Fibroblast of skin of right biceps (primary cell): Measurements from ENCODE around the gene FAM107B.
"Not testable (repeated sequence)": the region's sequence is repeated elsewhere in the genome, so short reads cannot be mapped to it uniquely, and the experiment has no call there.

ENCODE experiments used
- DNase-seq: peaks from one replicate; pipeline ENCODE4 v3.0.0-alpha.2; 2013

Gene FAM107B

DNA sequence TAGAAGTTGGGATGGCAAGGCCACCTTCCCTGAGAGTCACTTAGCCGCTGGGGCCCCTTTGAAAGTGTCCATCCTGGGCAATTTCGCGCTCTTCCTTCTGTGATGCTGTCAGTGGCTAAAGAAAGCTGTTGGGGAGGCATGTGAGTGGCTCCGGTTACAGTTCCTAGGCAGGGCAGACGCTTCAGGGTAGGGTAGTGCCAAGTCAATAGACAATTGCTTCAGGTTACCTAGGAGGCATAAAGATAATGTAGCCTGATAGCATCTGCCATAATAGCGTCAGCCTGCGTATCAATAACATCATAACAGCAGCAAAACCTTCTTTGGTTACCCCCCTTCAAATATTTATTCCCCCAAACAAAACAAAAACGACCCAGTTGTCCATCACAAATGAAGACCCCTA is at the start of gene FAM107B:
Gene FAM107B, minus strand, starts transcription at position 101 of the 400 bp plus-strand sequence. CDS start 234 bp downstream, outside the sequence.
- DNase-seq, result no peak

DNA sequence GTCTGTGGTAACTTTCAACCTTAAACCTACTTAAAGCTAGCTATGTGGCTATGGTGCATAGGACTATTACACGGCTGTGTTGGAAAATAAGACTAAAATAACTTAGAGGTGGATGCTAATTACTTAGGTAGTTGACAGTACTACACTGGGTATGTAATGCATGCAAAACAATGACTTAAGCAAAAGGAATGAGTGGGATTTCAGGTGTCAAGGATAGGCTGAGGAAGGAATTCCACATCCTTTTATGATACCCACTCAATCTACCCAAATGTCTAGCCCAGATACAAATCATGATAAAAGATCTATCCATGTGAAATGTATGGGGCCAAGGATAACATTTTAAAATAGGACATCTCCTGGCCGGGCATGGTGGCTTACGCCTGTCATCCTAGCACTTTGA is 49.3 kb upstream of the FAM107B start:
- DNase-seq, result no peak

DNA sequence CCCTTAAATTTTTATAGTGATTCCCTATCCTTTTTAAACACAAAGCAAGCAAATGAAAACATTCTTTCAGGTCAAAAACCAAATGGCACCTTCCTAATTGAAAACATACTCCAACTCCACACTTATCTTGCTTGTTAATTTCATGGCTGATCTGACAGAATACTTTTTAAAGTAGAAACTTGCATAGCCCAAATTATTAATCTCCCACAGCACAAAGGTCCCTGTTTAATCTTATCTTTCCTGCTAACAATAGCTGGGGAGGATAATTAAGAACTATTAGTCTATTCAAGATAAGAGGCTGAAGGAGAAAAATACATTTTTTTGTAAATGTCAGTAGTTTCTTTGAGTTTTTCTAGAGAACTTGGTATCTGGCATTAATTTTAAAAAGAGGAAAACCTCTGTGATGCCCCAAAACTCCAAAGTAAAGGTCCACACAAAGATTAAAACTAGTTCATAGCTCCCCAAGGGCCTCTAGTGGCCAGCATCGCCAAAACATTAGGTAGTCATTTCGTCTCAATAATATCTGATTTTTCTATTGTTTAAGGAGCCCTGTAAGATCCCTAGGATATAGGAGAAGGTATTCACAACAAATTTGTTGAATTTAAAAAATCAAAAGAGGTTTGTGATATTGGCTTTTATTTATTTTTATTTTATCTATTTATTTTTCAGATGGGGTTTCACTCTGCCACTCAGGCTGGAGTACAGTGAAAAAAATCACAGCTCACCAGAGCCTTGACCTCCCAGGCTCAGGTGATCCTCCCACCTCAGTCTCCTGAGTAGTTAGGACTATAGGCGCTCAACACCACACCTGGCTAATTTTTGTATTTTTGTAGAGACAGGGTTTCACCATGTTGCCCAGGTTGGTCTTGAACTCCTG is 48.4 kb upstream of the FAM107B start:
- peak; percentile 44 for DNase-seq

DNA sequence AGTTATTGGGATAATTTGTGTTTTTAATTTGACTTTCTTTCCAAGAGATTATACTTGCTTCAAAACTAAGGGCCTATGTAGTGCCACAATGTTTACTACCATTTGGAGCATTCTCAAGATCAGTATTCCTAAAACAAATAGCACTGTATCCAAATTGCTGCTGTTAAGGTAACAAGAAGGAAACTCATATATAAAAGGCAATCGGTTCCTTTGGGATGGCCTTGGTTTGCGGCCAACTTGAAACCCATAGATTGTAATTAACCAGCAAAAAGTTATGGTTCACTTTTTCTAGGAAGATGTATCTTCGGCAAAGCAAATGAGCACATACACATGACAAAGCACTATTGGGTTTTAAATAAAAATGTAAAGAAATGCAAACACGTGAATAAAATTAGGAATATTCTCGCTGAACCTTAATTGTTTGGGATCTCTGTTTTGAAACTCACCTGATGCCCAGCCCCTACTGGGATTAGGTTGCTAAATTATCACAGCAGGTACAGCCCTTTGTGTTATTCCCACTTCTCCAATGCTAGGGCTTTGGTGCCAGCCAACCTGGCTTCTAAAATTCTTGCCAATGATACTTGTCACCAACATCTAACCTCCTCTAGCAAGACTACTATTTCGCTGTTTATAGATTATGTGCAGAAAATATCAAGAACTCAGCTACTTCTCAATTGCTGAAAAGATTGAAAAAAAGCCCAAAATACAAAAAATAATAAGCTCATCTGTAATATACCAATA is 47.1 kb upstream of the FAM107B start:
- no peak for DNase-seq

DNA sequence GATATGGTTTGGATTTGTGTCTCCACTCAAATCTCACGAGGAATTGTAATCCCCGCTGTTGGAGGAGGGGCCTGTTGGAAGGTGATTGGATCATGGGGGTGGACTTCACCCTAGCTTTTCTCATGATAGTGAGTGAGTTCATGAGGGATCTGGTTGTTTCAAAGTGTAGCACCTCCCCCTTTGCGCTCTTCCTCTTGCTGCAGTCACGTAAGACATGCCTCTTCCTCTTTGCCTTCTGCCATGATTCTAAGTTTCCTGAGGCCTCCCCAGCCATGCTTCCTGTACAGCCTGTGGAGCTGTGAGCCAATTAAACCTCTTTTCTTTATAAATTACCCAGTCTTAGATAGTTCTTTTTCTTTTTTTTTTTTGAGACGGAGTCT is 46.1 kb upstream of the FAM107B start:
- DNase-seq, result no peak

DNA sequence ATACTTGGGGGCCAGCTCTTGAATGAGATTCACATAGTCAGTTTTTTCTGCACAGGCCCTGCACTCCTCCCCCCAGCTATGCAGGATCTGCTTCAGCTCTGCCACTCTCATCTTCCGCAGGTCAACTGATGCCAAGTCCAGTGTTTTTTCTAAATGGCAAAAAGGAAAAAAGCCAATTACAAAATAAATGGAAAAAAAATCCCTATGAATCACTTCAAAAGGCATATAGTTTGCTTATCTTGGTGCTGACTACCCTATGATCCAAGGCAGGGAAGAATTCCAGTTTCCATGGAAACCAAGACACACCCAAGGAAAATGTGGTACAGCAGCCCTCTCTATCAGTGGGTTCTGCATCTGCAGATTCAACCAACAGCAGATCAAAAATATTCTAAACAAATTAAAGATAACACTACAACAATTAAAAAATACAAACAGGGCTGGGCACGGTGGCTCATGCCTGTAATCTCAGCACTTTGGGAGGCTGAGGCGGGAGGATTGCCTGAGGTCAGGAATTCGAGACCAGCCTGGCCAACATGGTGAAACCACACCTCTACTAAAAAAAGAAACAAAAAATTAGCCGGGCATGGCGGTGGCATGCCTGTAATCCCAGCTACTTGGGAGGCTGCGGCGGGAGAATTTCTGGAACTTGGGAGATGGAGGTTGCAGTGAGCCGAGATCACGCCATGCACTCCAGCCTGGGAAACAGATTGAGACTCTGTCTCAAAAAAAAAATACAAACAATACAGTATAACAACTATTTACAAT is 45.5 kb upstream of the FAM107B start:
- DNase-seq, result peak; percentile 77

DNA sequence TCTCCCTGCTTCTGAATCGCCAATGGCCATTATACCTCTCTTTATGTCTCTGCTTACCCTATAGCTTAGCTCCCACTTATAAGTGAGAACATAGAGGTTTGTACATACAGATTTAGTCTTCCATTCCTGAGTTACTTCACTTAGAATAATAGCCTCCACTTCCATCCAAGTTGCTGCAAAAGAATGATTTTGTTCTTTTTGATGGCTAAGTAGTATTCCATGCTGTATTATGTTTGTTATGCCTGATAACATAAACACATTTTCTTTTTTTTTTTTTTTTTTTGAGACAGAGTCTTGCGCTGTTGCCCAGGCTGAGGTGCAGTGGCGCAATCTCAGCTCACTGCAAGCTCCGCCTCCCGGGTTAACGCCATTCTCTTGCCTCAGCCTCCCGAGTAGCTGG is 42.0 kb upstream of the FAM107B start:
- not testable (repeated sequence) for DNase-seq

DNA sequence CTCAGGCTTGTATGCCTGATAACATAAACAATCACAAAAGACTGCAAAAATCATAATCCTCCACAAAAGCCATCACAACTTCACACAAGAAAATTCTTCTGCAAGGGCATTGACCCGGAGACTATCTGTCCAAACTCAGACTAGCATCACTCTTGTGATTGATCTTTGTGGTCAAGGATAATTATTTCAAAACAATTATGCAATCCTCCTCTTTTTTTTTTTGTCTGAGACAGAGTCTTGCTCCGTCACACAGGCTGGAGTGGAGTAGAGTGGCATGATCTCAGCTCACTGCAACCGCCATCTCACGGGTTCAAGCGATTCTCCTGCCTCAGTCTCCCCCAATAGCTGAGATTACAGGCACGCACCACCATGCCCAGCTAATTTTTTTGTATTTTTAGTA is 41.0 kb upstream of the FAM107B start:
- no peak for DNase-seq

DNA sequence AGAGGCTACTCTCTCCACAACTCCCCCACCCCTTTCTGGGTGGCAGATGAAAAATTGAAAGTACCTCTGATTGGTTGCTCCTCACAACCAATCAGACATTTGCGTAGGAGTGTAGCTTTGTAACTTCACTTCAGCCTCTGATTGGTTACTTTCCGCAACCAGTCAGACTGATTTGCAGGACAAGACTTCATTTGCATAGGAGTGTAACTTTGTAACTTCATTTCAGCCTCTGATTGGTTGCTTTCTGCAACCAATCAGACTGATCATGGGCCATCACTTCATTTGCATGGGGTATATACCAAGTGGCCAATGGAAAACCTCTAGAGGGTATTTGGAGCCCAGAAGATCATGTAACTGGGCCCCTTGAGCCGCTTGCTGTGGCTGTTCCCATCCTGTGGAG is 37.6 kb upstream of the FAM107B start:
- DNase-seq, result peak; percentile 19

DNA sequence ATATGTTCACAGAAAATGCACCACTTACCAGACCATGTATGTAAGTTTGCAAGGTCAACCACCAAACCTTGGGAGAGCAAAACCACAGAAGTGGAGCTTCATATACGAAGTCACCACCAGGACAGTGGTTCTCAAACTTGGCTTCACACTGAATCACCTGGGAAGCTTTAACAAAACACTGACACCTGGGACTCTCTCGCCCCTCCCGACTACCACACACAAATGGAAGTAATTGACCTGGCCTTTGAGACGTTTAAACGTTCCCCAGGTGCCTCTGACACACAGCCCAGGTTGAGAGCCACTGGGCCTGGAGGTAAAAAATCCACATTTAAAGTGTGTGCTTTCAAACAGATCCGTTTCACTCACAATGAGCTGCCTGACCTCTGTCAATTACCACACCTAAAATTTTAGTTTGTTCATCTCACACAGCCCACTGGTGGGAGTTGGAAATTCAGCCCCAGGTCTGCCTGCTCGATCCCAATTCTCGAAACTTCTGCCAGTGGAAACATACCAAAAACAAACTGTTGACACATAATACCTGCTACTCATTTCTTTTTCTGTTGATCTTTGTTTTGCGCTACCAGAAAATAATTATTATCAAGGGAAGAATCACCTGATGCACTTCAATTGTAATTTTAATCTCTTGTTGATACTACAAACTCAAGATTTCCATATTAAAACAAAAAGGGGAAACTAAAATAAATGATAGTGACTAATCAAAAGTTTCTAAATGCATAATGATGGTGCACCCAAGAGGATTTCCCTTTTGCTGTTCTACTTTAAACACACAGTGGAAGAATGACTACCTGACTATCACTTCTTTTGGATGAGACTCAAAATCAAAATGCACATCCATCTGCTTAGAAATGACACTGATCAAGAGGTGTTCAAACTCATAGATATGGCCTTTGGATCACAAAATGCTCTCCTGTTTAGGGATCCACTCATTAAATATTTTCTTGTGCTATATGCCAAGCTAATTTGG is 36.6 kb upstream of the FAM107B start:
- no peak for DNase-seq

DNA sequence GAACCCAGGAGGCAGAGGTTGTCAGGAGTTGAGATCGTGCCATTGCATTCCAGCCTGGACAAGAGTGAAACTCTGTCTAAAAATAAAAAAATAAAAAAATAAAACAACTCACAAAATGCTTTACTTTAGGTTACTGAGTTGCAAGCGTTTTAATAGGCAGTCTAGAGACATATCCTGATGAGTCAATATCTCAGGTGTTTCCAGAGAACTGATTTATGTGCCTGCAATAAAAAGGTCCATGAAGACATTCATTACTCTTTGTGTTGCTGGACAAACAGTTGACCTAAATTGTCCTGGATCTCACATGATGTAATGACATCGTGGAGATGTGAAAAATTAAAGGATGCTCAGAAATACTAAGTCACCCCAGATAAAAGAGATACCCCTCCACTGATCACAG is 31.6 kb upstream of the FAM107B start:
- no peak for DNase-seq

DNA sequence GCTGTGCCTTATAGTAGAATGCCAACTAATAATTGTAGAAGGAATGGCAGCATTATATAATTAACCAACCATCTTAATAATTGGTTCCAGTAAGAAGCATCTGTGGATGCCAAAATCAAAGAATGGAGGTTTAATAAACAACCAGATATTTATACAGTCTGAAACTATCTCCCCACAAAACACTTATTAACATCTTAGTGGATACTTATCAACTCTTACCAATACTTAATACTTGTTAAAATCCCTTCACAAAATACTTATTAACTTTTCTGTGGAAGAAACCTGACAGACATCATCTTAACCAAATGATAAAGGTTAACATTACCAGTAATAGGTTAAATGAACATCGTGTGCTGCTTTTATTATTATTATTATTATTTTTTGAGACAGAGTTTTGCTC is 29.1 kb upstream of the FAM107B start:
- DNase-seq, result no peak

DNA sequence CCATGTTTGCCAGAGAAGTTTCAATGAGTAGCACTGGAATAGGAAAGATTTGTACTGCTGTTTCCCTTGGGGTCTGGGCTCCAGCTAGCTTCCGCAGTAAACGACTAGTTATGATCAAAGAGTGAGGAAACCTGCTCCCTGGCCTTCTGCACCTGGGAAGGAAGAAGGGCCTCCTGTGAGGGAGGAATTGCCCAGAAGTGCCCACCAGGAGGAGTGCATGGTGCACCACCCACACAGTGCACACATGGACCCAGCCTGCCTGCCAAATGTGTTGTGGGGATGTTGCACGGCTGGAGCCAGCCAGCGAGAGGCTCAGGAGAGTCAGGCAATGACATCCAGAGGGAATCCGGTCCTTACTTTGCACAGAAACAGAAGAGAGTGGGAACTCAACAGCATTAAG is 27.0 kb upstream of the FAM107B start:
- no peak for DNase-seq

DNA sequence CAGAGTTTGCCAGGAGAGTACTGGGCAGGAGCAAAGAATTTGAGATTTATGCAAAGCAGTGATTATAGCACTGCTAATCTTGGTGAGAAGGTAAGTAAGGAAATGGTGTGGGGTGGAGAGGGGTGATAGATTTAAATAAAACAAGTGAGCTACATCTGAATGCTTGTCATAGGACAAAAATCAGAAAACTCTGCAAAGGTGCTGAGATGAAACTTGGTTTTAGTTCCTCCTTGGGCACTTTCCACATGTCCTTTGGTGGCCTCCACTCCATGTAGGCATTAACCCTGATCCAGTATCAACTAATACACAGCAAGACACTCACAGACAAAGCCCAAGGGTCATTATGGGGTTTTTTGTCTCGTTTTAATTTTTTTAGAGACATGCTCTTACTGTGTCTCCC is 25.7 kb upstream of the FAM107B start:
- DNase-seq, result no peak

DNA sequence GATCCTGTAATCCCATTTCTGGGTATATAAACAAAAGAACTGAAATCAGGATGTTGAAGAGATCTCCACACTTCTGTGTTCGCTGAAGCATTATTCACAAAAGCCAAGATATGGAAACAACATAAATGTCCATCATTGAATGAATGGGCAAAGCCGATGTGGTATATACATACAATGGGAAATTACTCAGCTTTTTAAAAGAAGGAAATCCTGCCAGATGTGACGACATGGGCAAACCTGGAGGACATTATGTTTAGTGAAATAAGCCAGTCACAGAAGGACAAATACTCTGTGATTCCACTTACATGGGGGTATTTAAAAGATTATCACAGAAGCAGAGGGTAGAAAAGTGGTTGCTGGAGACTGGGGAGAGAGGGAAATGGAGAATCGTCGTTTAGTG is 23.9 kb upstream of the FAM107B start:
- DNase-seq, result no peak

DNA sequence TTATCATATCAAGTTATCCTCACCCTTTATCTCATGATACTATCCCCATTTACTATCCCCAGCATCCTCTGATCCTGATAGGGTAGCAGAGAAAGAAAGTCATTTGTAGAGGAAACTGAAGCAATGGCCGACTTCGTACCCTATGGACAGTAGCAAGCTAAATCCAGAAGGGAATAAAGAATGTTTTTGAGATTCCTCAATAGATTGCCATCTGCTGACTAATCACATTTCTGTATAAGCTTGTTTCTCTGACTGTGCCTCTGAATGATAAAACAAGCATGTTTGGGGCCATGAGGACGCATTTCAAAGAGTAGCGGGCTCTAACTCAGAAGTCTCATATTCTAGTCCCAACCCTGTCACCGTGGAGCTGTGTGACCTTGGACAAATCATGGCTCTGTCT is 13.2 kb upstream of the FAM107B start:
- DNase-seq, result no peak

DNA sequence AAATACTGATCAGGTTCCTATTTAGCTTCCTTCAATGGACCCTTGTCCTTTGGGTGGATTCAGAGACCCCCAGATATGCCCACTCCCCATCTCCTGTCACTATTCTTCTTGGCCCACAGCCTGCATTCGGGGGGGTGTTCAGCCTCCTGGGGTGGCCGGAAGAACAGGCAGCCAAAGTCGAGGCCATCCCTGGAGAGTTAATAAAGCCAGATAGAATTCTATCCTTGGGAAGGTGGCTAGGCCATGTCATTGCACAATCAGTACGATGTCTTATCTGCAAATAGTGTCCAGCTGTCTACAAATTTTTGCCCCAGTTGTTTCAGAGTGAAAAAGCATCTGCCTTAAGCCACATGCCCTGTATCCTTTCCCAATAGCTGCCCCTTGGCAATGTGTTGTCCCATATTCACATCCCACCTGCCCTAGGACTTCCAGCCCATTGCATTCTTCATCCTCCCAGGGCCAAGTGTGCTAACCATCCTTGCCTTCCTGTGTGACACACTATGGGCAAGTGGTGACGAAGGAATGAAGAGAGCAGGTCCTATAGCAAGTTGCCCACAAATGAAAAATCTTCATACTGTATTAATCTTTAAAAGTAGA is 9.9 kb upstream of the FAM107B start:
- DNase-seq, result no peak

DNA sequence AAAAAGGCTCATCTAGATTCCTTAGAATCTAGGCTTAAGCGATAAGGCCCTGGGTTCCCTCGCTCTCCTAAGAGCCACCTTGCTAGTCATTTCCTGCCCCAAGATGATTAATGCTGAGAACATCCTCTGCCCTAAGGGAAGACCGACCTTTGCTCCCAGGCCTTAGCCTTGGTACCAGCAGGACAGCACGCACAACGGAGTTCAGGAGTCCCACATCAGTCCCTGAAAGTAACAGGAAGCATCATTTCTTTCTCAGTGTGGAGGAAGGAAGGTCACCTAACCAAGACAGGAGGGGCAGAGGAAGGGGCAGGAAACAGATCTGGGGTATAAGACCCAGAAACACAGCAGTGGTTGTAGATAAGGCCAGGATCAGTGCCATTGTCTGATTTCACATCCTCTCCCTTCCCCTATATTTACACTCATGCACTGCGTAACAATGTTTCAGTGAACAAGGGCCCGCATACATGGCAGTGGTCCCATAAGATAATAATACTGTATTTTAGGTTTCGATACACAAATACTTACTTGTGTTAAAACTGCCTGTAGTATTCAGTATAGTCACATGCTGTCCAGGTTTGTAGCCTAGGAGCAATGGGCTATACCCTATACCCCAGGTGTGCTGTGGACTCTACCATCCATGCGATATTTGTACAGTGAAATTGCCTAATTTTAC is 8.1 kb upstream of the FAM107B start:
- DNase-seq, result no peak

DNA sequence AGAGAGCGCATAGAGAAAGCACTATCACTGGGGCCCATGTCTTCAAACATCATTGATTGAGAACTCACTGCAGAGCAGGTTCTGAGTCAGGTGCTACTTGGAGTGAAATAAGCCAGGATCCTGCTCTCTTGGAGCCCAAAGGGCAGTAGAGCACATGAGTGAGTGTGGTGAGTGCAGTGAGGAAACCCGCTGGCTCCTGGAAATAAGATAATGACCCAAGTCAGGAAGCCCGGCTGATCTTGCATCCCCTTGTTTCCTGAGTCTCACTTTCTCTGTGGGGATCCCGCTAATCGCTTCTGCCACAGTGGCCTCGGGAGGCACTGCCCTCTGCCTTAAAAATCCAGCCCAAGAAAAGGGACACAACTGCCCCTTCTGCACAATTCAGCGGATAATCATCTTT is 7.1 kb upstream of the FAM107B start:
- DNase-seq, result no peak

DNA sequence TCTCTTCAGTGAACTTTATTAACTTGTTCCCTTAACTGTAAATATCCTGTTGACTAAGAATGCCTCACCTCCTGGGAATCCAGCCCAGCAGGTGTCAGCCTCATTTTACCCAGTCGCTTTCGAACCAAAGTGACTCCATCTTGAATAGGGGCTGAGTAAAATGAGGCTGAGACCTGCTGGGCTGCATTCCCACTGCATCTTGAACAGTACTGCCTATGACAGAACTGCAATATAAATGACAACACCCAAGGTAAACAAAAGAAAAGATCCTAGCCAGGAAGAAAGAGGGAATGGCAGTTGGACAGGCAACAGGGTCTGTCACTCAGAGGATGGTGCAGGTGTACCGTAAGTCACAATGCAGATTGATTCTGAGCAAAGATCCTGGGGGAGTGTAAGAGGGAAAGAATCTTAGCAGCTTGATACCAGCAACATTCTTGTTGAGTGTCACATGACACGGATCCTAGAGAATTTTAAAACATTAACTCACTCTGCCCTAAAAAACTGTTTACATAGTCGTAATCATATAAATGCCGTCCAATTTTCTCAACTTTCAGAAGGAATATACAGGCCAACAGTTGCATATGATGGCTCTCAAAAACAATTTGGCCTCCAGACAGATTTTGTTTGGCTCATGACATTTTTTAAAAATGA is 4.4 kb upstream of the FAM107B start:
- DNase-seq, result no peak

DNA sequence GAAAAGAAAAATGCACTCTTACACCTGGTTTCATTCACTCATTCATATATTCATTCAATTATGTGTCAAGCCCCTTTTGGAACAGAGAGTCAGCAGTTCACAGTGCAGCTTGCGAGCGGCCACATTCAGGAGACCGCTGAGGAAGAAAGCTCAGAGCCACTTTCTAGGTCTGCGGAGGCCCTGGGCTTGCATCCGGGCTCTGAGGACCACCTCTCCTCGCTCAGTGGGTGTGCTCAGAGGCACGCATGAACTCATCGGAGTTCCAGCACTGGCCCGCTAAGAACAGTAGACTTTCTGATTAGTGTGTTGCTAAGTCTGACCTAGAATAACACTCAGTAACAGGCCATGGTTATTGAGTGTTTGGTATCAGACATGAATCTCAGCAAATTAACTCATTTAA is 1.8 kb upstream of the FAM107B start:
- DNase-seq, result no peak
